Brain pericyte (primary cell): ENCODE results near the gene PRR5L.

Experiments
- DNase-seq: peaks from one replicate; pipeline ENCODE4 v3.0.0-alpha.2; 2012; ENCODE audit warnings: low read depth, low spot score

Gene PRR5L

GRCh38 chr11:36295926-36296325 is at the start of gene PRR5L:
Gene PRR5L, plus strand, starts transcription at chr11:36296288. Its CDS starts 104,834 bp downstream, at chr11:36401122.
- DNase-seq = no peak

- DNase-seq = no peak
Observed at GRCh38 chr11:36247493-36247892, 48.6 kb upstream of the PRR5L start.

- DNase-seq = no peak
Observed at GRCh38 chr11:36248436-36248835, 47.7 kb upstream of the PRR5L start.

- peak; percentile 81 for DNase-seq
Observed at GRCh38 chr11:36249246-36249645, 46.8 kb upstream of the PRR5L start.

- no peak for DNase-seq
Observed at GRCh38 chr11:36251823-36252222, 44.3 kb upstream of the PRR5L start.

GRCh38 chr11:36253238-36253637 is 42.9 kb upstream of the PRR5L start:
- DNase-seq = no peak

- DNase-seq = no peak
Observed at GRCh38 chr11:36254713-36255112, 41.4 kb upstream of the PRR5L start.

- no peak for DNase-seq
Observed at GRCh38 chr11:36257351-36257750, 38.7 kb upstream of the PRR5L start.

- DNase-seq = peak; percentile 20
Observed at GRCh38 chr11:36258730-36259360, 37.2 kb upstream of the PRR5L start.

GRCh38 chr11:36261094-36261493 is 35.0 kb upstream of the PRR5L start:
- no peak for DNase-seq

GRCh38 chr11:36264011-36264972 is 31.8 kb upstream of the PRR5L start:
- DNase-seq = no peak

GRCh38 chr11:36264973-36265344 is 31.1 kb upstream of the PRR5L start:
- no peak for DNase-seq

- no peak for DNase-seq
Observed at GRCh38 chr11:36265793-36266628, 30.1 kb upstream of the PRR5L start.

GRCh38 chr11:36266767-36267166 is 29.3 kb upstream of the PRR5L start:
- DNase-seq = no peak

- DNase-seq = no peak
Observed at GRCh38 chr11:36268337-36268985, 27.6 kb upstream of the PRR5L start.

GRCh38 chr11:36270701-36271100 is 25.4 kb upstream of the PRR5L start:
- DNase-seq = no peak

GRCh38 chr11:36271794-36272407 is 24.2 kb upstream of the PRR5L start:
- DNase-seq = no peak

GRCh38 chr11:36273110-36273509 is 23.0 kb upstream of the PRR5L start:
- no peak for DNase-seq

GRCh38 chr11:36274414-36274813 is 21.7 kb upstream of the PRR5L start:
- no peak for DNase-seq

GRCh38 chr11:36278531-36279282 is 17.4 kb upstream of the PRR5L start:
- DNase-seq = no peak
